ENCODE data around the gene APEX1. TPM values are rescaled to one million over a fixed set of nuclear protein-coding genes. Genes with fewer than 3 reads are reported as not detected.

The APEX1 gene
- total RNA-seq, 1 experiment from 2014 or later: 340 TPM

DNA sequence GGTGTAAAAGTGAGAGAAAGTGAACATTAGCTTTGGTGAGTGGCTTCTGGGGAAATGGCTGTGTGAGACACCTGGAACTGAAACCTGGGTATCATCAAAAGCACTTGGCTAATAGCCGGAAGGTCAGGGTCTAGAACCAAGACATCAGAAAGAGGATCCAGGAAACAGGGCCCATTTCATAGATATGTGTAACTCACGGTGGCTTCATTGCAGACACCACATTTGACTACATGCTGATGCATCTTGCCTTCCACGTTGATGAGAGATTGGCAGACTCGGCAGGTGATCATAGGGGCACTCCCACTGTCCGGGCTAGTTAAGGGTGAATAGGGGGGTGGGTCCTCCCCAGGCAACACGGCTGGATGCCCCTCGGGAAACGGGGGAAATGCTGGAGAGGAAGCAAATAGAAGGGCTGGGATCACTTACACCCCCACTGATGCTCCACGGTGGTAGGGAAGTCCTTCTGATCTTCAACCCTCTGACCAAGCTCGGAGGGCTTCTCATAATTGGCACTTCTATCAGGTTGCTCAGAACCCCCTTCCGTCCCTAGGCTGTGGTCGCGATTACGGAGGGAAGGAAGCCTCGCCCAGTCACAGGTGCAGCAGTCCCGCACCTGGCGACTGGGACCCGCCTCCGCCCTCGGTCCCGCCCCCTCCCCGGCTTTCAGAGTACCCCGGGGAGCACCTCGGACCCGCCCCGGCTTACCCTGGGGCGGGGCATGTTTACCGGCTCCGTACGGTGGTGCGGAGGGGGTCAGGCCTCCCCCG is 5.6 kb downstream of the APEX1 start:
- peaks cover 0 to 24% (median 18%) of the 10 kb centered on the region in 3 experiments for H3K36me3 Mint-ChIP-seq (ENCODE audit: insufficient read depth in 1 of 3, low read depth in 3 of 3)
- H4K91ac ChIP-seq (ENCODE audit: insufficient read length, low read depth, low read length): no peak overlapping the region
- H3K79me2 ChIP-seq (ENCODE audit: insufficient read depth, low read length): peaks cover 11% of the 10 kb centered on the region; the same call in 1 of the 2 replicates
- no peaks in the 10 kb centered on the region; the same call in 1 of the 2 replicates for H3K4me1 ChIP-seq (ENCODE audit: insufficient read depth, low read length)
- H3K14ac ChIP-seq (ENCODE audit: insufficient read depth, low read length): peak overlapping the region; percentile 85
- H3K27me3 ChIP-seq (ENCODE audit: insufficient read depth, low read length): no peaks in the 10 kb centered on the region
- H4K20me1 ChIP-seq (ENCODE audit: control insufficient read depth, insufficient read depth, insufficient read length): no peaks in the 10 kb centered on the region
- H3K27me3 Mint-ChIP-seq (ENCODE audit: low read depth): no peaks in the 10 kb centered on the region; the same call in 1 of the 2 replicates
- peak overlapping the region; percentile 95 for H3K4me2 ChIP-seq (ENCODE audit: insufficient read depth, insufficient read length, low read length)
- DNase-seq: peak; percentile 63
- no peak overlapping the region for H2AFZ ChIP-seq (ENCODE audit: low read length)
- H3K27ac Mint-ChIP-seq: peak overlapping the region; percentile 84 to 95 (median 90); a peak in 6 of 7 replicates
- H2AK5ac ChIP-seq (ENCODE audit: insufficient read length, low read length): no peak overlapping the region
- H2BK15ac ChIP-seq (ENCODE audit: low read depth, low read length): no peak overlapping the region
- H3K4me1 Mint-ChIP-seq: peaks cover 18 to 26% of the 10 kb centered on the region in 2 experiments
- H3K56ac ChIP-seq (ENCODE audit: insufficient read length, low read depth, low read length): no peak overlapping the region
- peaks cover 6% of the 10 kb centered on the region for H3K79me1 ChIP-seq (ENCODE audit: insufficient read depth, low read depth, low read length, poor library complexity, severe bottlenecking)
- peaks cover 4 to 5% of the 10 kb centered on the region in 2 experiments; a peak in 3 of 5 replicates for H3K9me3 Mint-ChIP-seq
- no peak overlapping the region for H4K5ac ChIP-seq (ENCODE audit: insufficient read length, low read depth, low read length)
- H2BK12ac ChIP-seq (ENCODE audit: insufficient read length, low read depth, low read length): no peak overlapping the region
- no peak overlapping the region for H2BK120ac ChIP-seq (ENCODE audit: low read depth, low read length, poor library complexity, severe bottlenecking)
- peak overlapping the region; percentile 68 for H3K18ac ChIP-seq (ENCODE audit: insufficient read length, low read depth, low read length)
- H3K23me2 ChIP-seq (ENCODE audit: insufficient read length, low read depth, low read length, poor library complexity, severe bottlenecking): peaks cover 8% of the 10 kb centered on the region
- no peaks in the 10 kb centered on the region for H3K9me3 ChIP-seq (ENCODE audit: control insufficient read depth, low read depth, low read length)
- H3K27ac ChIP-seq (ENCODE audit: insufficient read length, low read depth, low read length): no peak overlapping the region
- H3K9ac ChIP-seq (ENCODE audit: extremely low read depth, insufficient read length, low read length): peak overlapping the region; percentile 72
- no peak overlapping the region for H2BK20ac ChIP-seq (ENCODE audit: low read depth, low read length, poor library complexity, severe bottlenecking)
- peak overlapping the region; percentile 89 to 93 for H3K4me3 Mint-ChIP-seq
- H3K4ac ChIP-seq (ENCODE audit: low read depth, low read length): no peak overlapping the region
- TF ChIP-seq CTCF (conservative IDR thresholded peaks at IDR 0.05): no peak
- H2BK5ac ChIP-seq (ENCODE audit: insufficient read length, low read length): no peak overlapping the region
- H4K8ac ChIP-seq (replicated peaks; ENCODE audit: insufficient read length, low read depth, low read length): no peak overlapping the region
- no CpG with 5 or more reads among the region's 32 CpGs for WGBS (ENCODE audit: extremely low coverage, insufficient read length, low lambda C conversion rate)
- H3K23ac ChIP-seq (ENCODE audit: insufficient read length, low read depth, low read length): no peak overlapping the region
- H3T11ph ChIP-seq (ENCODE audit: low read length): no peak overlapping the region

Data from H9 (cell line).